ENCODE results near the gene ZFYVE9.

DNA sequence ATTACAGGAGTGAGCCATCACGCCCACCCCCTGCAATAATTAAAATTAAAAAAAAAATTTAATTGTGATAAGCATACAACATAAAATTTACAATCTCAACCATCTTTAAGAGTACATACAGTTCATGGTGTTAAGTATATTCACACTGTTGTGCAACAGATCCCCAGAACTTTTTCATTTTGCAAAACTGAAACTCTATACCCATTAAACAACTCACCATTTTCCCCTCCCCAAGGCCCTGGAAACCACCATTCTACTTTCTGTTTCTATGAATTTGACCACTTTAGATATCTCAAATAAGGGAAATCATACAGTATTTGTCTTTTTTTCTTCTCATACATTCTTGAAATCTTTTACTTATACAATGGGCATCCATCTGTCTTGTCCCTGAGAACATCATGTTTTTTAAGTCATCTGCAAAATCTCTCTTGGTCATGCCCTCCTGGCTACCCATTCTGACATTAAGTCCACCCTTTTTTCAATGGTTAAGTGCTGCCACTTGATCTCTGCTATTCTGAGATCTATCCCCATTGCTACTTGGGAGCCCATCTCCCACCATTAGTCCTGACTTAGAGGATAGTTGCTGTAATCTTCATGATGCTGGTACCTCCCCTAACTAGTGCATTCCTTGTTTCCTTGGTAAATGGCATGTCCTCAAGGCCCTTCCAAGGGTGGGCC lies 39.4 kb upstream of the ZFYVE9 start:
- TF ChIP-seq, protein P1, sequence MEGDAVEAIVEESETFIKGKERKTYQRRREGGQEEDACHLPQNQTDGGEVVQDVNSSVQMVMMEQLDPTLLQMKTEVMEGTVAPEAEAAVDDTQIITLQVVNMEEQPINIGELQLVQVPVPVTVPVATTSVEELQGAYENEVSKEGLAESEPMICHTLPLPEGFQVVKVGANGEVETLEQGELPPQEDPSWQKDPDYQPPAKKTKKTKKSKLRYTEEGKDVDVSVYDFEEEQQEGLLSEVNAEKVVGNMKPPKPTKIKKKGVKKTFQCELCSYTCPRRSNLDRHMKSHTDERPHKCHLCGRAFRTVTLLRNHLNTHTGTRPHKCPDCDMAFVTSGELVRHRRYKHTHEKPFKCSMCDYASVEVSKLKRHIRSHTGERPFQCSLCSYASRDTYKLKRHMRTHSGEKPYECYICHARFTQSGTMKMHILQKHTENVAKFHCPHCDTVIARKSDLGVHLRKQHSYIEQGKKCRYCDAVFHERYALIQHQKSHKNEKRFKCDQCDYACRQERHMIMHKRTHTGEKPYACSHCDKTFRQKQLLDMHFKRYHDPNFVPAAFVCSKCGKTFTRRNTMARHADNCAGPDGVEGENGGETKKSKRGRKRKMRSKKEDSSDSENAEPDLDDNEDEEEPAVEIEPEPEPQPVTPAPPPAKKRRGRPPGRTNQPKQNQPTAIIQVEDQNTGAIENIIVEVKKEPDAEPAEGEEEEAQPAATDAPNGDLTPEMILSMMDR (IDR thresholded peaks at IDR 0.05; ENCODE audit: low read depth, low read length): no peak
- TF ChIP-seq POLR2A (IDR thresholded peaks at IDR 0.05; ENCODE audit: extremely low read depth, insufficient read length): no peak
- no peak for TF ChIP-seq MYC (IDR thresholded peaks at IDR 0.05; ENCODE audit: low read depth, low read length)
- TF ChIP-seq, protein P2, sequence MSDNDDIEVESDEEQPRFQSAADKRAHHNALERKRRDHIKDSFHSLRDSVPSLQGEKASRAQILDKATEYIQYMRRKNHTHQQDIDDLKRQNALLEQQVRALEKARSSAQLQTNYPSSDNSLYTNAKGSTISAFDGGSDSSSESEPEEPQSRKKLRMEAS (IDR thresholded peaks at IDR 0.05; ENCODE audit: low read depth, low read length): no peak

Data from NB4 (cell line).